ENCODE measurements around the gene VWA5B1.

DNA sequence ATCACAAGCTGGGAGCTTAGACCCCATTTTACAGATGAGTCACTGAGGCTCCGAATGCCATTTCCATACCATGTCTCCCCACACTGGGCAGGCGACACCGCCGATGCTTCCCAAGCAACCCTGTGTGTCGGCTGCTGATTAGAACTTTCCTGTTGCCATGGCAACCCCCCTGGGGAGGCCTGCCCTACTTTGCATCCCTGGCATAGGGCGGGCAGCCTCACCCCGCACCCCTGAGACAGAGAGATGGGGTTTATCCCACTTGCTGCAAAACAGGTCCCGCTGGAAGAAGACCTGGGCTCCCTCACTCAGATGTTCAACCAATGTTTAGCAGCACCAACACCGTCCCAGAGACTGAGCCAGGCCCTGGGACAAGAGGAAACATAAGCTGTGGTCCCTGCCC is 113.8 kb downstream of the VWA5B1 start:
- TF ChIP-seq, protein P1, sequence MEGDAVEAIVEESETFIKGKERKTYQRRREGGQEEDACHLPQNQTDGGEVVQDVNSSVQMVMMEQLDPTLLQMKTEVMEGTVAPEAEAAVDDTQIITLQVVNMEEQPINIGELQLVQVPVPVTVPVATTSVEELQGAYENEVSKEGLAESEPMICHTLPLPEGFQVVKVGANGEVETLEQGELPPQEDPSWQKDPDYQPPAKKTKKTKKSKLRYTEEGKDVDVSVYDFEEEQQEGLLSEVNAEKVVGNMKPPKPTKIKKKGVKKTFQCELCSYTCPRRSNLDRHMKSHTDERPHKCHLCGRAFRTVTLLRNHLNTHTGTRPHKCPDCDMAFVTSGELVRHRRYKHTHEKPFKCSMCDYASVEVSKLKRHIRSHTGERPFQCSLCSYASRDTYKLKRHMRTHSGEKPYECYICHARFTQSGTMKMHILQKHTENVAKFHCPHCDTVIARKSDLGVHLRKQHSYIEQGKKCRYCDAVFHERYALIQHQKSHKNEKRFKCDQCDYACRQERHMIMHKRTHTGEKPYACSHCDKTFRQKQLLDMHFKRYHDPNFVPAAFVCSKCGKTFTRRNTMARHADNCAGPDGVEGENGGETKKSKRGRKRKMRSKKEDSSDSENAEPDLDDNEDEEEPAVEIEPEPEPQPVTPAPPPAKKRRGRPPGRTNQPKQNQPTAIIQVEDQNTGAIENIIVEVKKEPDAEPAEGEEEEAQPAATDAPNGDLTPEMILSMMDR (conservative IDR thresholded peaks at IDR 0.05): no peak
- TF ChIP-seq ZFX (IDR thresholded peaks at IDR 0.05): no peak
